AG04449 (cell line): ENCODE results near the gene FLNC.

Source experiments
- CTCF ChIA-PET: fragments of 350-600 bp; formaldehyde crosslinking; extraction: SDS; loops from one replicate; lab custom pipeline; 2021; ENCODE audit warnings: antibody characterized with exemption; lab: Yijun Ruan, JAX
- POLR2A ChIA-PET: fragments of 400-600, 350-600 bp; formaldehyde crosslinking; extraction: SDS; loops from one replicate; lab custom pipeline; 2020; ENCODE audit warnings: antibody characterized with exemption, inconsistent platforms; lab: Yijun Ruan, JAX
- DNase-seq: peaks from one replicate; pipeline ENCODE4 v3.0.0-alpha.2; 2010; ENCODE audit warnings: low read depth, low spot score
- H3K4me3 ChIP-seq: 2 replicates; pipeline ENCODE4 v1.5.1; 2011; ENCODE audit warnings: low read depth, mild to moderate bottlenecking, control low read depth, low read length
- CTCF ChIP-seq: IDR thresholded peaks from one replicate; pipeline ENCODE4 v1.5.1; 2011; ENCODE audit warnings: mild to moderate bottlenecking, moderate library complexity, low read length, control low read depth, inconsistent platforms; ENCODE audit not compliant: insufficient read depth; ENCODE audit errors: missing control alignments

Gene FLNC

GRCh38 chr7:128833148-128833945 is 3.1 kb downstream of the FLNC start:
- POLR2A ChIA-PET, result interaction anchor here (0.7 to 4.0 kb wide), 9 partner anchors 10 to 105 kb away, joined by 3 to 39 read pairs (median 4); partner anchors contain the start of genes ATP6V1F and CALU
- H3K4me3 ChIP-seq, result peak overlapping the region; percentile 95
- no peak for TF ChIP-seq CTCF
- CTCF ChIA-PET, result interaction anchor here (0.7 to 2.8 kb wide), 5 partner anchors 8 to 372 kb away, joined by 3 to 17 read pairs (median 3); no protein-coding TSS in a partner anchor
- no peak for DNase-seq

GRCh38 chr7:128833946-128834325 is 3.7 kb downstream of the FLNC start:
- no peak for DNase-seq
- TF ChIP-seq CTCF, result no peak
- H3K4me3 ChIP-seq, result peak overlapping the region; percentile 95
- POLR2A ChIA-PET, result interaction anchor here (0.7 to 4.0 kb wide), 4 partner anchors 11 to 94 kb away, joined by 3 to 39 read pairs (median 12); partner anchors contain the start of genes ATP6V1F and CALU
- CTCF ChIA-PET, result interaction anchor here (0.6 to 2.8 kb wide), 5 partner anchors 10 to 373 kb away, joined by 3 to 17 read pairs (median 3); no protein-coding TSS in a partner anchor

DNA sequence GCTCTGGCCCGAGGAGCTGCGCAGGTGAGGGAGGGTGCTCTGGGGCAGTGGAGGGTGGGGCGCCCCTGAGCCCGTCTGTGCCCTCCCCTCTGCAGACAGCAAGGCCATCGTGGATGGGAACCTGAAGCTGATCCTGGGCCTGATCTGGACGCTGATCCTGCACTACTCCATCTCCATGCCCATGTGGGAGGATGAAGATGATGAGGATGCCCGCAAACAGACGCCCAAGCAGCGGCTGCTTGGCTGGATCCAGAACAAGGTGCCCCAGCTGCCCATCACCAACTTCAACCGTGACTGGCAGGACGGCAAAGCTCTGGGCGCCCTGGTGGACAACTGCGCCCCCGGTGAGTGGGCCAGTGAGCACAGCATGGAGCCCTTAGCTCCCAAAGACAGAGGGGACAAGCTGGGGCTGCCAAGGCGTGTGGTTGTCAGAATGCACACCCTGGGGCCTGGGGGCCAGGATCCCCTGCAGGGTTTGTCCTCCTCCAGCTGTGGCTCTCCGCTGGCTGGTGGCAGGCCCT is 5.1 kb downstream of the FLNC start:
- ChIA-PET POLR2A (interaction anchor here (0.7 to 1.7 kb wide), 5 partner anchors 8 to 97 kb away, joined by 3 to 6 read pairs (median 4); partner anchors contain the start of genes ATP6V1F and CALU), CTCF (interaction anchor here (1.1 to 2.4 kb wide), 3 partner anchors 15 to 55 kb away, joined by 3 to 9 read pairs (median 4); no protein-coding TSS in a partner anchor)
- H3K4me3 ChIP-seq, result no peak overlapping the region
- no peak for DNase-seq
- TF ChIP-seq CTCF, result no peak

DNA sequence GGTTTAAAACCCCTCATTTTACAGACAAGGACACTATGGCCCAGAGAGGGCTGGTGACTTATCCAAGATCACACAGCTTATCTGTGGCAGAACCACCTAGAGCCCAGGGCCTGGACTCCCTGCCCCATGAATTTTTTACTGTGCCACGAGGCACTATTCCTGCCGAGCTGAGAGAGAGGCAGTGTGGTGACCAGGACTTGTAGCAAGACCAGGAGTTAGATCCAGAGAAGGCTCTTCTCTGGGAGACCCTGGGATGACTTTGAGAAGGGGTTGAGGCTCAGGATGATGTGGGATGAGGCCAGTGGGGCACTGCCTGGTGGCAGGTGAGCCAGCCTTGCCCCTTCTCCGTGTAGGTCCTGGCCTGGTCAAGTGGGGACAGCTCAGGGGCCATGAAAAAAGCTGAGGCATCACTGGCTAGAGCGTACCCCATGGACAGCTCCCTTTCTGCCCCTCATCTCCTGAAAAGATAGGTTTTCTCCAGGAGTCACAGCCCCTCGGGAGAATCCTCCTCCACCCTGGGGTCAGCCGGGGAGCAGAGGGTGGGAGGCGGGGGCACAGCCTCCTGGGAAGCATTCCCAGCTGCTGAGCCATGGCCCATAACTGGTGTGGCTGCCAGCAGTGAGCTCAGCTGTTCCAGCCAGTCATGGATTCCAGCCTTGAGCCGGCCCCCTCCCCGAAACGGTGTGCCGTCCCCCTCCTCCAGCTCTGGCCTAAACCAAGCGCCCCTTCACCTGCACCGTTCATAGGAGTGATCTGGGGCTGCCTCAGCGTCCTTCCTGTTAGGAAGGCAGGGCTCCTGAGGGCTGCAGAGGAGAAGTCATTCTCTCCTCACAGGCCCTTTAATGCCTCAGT is 5.8 kb downstream of the FLNC start:
- CTCF ChIA-PET, result interaction anchor here (1.1 to 2.4 kb wide), 3 partner anchors 15 to 55 kb away, joined by 3 to 9 read pairs (median 4); no protein-coding TSS in a partner anchor
- no peak overlapping the region for H3K4me3 ChIP-seq
- no peak for TF ChIP-seq CTCF
- POLR2A ChIA-PET, result interaction anchor here (1.1 to 1.7 kb wide), 5 partner anchors 8 to 97 kb away, joined by 3 to 6 read pairs (median 4); partner anchors contain the start of genes ATP6V1F and CALU
- DNase-seq, result no peak

GRCh38 chr7:128836729-128837348 is 6.6 kb downstream of the FLNC start:
- DNase-seq, result no peak
- no peak for TF ChIP-seq CTCF
- POLR2A ChIA-PET, result interaction anchor here (1.1 to 1.7 kb wide), 5 partner anchors 9 to 98 kb away, joined by 3 to 6 read pairs (median 4); partner anchors contain the start of genes ATP6V1F and CALU
- no peak overlapping the region for H3K4me3 ChIP-seq
- CTCF ChIA-PET, result interaction anchor here (2.4 kb wide), 1 partner anchor 46 kb away, joined by 9 read pairs; no protein-coding TSS in a partner anchor
